ENCODE data around the gene EIF2S2.
"Not testable (repeated sequence)": the region's sequence is repeated elsewhere in the genome, so short reads cannot be mapped to it uniquely, and the experiment has no call there.

GRCh38 chr20:34157697-34158096, 45.7 kb upstream of the EIF2S2 start:
- TF ChIP-seq, protein P1, sequence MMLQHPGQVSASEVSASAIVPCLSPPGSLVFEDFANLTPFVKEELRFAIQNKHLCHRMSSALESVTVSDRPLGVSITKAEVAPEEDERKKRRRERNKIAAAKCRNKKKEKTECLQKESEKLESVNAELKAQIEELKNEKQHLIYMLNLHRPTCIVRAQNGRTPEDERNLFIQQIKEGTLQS (IDR thresholded peaks at IDR 0.05): not testable (repeated sequence)
- TF ChIP-seq, protein P2, sequence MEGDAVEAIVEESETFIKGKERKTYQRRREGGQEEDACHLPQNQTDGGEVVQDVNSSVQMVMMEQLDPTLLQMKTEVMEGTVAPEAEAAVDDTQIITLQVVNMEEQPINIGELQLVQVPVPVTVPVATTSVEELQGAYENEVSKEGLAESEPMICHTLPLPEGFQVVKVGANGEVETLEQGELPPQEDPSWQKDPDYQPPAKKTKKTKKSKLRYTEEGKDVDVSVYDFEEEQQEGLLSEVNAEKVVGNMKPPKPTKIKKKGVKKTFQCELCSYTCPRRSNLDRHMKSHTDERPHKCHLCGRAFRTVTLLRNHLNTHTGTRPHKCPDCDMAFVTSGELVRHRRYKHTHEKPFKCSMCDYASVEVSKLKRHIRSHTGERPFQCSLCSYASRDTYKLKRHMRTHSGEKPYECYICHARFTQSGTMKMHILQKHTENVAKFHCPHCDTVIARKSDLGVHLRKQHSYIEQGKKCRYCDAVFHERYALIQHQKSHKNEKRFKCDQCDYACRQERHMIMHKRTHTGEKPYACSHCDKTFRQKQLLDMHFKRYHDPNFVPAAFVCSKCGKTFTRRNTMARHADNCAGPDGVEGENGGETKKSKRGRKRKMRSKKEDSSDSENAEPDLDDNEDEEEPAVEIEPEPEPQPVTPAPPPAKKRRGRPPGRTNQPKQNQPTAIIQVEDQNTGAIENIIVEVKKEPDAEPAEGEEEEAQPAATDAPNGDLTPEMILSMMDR (IDR thresholded peaks at IDR 0.05; ENCODE audit: low read depth, low read length, missing input control): not testable (repeated sequence)
- TF ChIP-seq JUND, YY1 (IDR thresholded peaks at IDR 0.05): not testable (repeated sequence)

All from liver (tissue), 3 donors.